Adipocyte (in vitro differentiated cells): ENCODE results near the gene P4HA2.

Experiments
- DNase-seq: peaks from one replicate; pipeline ENCODE4 v3.0.0-alpha.2; 2015; ENCODE audit warnings: low read depth
- H3K27me3 ChIP-seq: replicated peaks from 2 replicates; pipeline ENCODE4 v1.7.0; 2013; ENCODE audit warnings: mild to moderate bottlenecking, low read length, moderate library complexity; ENCODE audit not compliant: control insufficient read depth, insufficient read depth
- H3K36me3 ChIP-seq: 2 replicates; pipeline ENCODE4 v1.7.0; 2013; ENCODE audit warnings: low read length, mild to moderate bottlenecking, moderate library complexity; ENCODE audit not compliant: control insufficient read depth, insufficient read depth, severe bottlenecking
- H3K4me1 ChIP-seq: 2 replicates; pipeline ENCODE4 v1.7.0; 2013; ENCODE audit warnings: mild to moderate bottlenecking, low read length, moderate library complexity; ENCODE audit not compliant: control insufficient read depth, insufficient read depth
- H3K4me3 ChIP-seq: 2 replicates; pipeline ENCODE4 v1.7.0; 2013; ENCODE audit warnings: mild to moderate bottlenecking, low read length, moderate library complexity
- H3K9ac ChIP-seq: 2 replicates; pipeline ENCODE4 v1.7.0; 2013; ENCODE audit warnings: mild to moderate bottlenecking, low read length, moderate library complexity
- H3K9me3 ChIP-seq: 2 replicates; pipeline ENCODE4 v1.7.0; 2013; ENCODE audit warnings: mild to moderate bottlenecking, low read length, moderate library complexity; ENCODE audit not compliant: control insufficient read depth

P4HA2 gene

DNA sequence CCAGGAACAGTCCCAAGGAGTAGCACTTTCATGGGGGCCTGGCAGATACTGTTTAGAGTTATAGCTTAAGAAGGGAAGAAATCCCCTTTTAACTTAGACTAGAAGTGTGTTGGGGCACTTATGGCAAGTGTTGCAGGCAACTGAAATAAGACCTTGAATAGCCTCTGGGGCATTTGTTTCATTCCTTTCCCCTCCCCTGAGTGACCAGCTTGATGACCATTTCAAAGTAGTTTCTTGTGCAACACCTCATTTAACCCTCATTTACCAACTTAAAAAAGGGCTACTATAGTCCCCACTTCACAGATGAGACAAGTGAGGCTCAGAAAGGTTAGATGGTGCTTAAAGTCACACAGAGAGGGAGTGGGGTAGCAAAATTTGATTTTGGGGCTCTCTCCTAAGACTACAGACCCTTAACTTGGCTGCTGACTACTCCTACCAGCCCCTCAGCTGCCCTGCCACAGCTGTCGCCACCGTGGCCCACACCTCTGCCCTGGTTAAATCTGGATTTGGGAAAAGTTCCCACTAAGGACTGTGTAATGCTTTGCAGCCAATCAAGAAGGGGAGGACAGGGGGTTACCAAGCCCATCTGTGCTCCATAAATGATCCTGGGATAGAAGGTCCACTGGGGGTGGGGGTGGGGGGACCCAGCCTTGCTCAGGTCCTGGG, 35.4 kb upstream of the P4HA2 start:
- H3K36me3 ChIP-seq: peaks cover 16% of the 10 kb centered on the region
- DNase-seq: peak; percentile 51
- H3K9me3 ChIP-seq: no peaks in the 10 kb centered on the region
- H3K9ac ChIP-seq: no peak overlapping the region
- H3K4me1 ChIP-seq: peaks cover 80% of the 10 kb centered on the region
- H3K27me3 ChIP-seq: no peaks in the 10 kb centered on the region
- H3K4me3 ChIP-seq: no peak overlapping the region

- DNase-seq: no peak
- Histone ChIP-seq H3K27me3 (no peaks in the 10 kb centered on the region), H3K9me3 (no peaks in the 10 kb centered on the region), H3K4me1 (peaks cover 84% of the 10 kb centered on the region), H3K9ac (no peak overlapping the region), H3K36me3 (peaks cover 7% of the 10 kb centered on the region), H3K4me3 (no peak overlapping the region)
Measured at GRCh38 chr5:132261881-132262845, 34.5 kb upstream of the P4HA2 start.

DNA sequence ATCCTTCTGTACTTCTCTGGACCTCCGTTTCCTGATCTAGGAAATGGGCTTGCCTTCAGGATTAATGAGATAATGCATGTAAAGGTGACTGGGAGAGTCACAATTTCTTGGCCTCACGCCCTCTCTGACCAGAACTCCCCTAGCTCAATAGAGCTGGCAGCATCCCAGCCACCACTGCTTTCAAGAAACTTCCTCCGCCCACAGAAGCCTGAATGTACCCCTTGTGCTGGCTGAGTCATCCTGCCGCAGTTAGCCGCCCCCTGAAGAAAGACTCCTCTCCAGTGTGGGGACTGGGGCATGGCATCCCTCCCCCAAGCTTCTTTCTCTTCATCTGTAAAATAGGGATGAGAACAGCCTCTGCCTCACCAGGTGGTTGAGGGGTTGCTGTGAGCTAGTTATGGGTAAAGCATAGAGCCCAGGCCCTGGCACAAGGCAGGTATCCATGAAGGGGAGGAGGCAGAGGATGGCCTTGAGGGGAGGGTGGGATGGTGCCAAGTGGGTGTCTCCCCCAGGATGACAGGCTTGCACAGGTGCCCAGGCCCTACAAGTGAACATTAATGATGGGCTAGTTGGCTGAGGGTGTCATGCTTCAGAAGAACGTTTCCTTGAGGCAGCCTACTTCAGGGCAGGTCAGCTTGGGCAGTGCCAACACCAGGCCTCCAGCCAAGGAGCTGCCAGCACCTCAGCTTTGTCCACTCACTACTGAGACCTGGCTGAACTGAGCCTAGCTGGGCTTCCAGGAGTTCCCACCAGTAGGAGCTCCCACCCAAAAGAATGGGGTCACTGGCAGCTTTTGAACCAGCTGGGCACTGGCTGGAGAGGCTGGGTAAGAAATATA, 33.3 kb upstream of the P4HA2 start:
- Histone ChIP-seq H3K27me3 (no peaks in the 10 kb centered on the region), H3K36me3 (no peaks in the 10 kb centered on the region), H3K9ac (no peak overlapping the region), H3K4me3 (peak overlapping the region; percentile 83), H3K9me3 (no peaks in the 10 kb centered on the region), H3K4me1 (peaks cover 81% of the 10 kb centered on the region)
- peak; percentile 83 for DNase-seq

GRCh38 chr5:132260051-132260450, 32.4 kb upstream of the P4HA2 start:
- peak; percentile 61 for DNase-seq
- Histone ChIP-seq H3K4me1 (peaks cover 75% of the 10 kb centered on the region), H3K27me3 (no peaks in the 10 kb centered on the region), H3K9ac (peak overlapping the region; percentile 91), H3K9me3 (no peaks in the 10 kb centered on the region), H3K36me3 (no peaks in the 10 kb centered on the region), H3K4me3 (peak overlapping the region; percentile 83)

DNA sequence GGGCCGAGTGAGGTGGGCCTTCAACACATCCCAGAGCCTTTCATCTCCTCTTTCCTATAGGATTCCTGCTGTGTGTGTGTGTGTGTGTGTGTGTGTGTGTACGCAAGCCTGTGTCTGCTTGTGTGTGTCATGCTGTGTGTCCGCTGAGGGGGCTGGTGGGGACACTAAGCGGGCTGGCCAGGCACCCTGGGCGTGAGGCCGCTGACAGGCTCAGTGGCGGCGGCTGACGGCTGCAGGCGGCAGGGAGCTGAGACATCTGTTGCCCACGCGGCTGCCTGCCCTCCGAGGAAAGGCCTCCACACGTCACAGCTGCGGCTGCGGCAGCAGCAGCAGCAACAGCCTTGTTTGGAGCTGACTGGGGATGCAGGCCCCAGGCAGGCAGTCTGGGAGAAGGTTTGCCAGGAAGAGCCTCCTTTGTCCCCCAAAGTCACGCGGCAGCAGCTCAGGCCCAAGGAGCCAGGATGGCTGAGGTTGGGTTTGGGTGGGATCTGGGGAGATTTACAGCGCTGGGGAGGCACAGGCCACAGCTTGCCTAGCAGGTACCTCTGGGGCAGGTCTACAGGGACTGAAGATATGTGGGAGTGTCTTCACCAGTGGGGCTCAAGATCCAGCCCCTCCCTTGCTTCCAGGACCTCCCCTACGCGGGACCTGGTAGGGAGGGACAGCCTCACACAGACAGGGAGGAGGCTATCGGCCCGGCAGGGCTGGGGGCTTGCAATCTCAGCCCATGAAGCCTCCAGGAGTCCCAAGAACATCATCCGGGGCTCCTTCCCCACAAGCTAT, 31.6 kb upstream of the P4HA2 start:
- Histone ChIP-seq H3K36me3 (no peaks in the 10 kb centered on the region), H3K9me3 (no peaks in the 10 kb centered on the region), H3K9ac (peak overlapping the region; percentile 91), H3K4me1 (peaks cover 75% of the 10 kb centered on the region), H3K4me3 (peak overlapping the region; percentile 83), H3K27me3 (no peaks in the 10 kb centered on the region)
- peak; percentile 96 for DNase-seq

DNA sequence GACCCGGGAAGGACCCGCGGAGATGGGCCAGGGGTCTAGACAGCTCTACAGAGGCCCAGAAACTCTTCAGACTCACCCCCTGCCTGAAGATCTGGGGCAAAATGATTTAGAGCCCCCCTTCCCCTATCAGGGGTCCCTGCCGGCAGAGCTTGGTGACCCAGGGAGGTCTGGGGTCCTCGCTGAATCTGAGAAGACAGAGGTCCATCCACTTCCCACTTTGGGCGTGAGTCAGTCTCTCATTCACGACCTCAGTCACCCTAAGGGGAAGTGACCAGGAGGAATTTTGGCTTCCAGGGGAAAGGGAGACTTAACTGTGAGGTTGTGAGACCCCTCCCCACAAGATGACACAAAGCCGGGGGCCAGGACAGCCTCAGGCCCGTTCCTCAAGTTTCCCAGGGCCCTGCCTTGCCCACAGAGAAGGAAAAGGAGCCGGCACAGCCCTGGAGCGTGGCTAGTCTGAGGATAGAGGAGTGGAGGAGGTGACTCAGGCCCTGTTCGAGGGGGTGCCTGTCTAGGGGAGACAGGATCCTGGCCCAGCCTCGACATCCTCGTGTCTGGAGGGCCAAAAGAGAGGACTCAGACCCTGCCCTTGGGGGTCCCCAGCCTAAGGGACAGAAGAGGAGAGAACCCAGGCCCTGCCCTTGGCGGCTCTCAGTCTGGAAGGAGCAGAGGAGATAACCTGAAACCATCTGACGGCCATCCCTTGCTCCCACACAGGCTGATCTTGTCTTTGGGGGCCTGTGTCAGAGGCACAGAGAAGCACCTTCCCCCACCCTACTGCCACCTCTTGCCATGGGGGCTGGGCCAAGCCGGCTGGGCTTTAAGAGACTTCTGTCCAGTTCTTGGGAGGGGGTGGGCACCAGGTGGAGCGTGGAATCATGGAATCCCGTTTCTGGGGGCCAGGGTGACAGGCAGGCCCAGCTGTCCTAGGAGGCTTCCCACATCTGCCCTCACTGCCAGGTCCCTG, 30.7 kb upstream of the P4HA2 start:
- DNase-seq: peak; percentile 86
- peak overlapping the region; percentile 91 for H3K9ac ChIP-seq
- peaks cover 67% of the 10 kb centered on the region for H3K4me1 ChIP-seq
- H3K4me3 ChIP-seq: peak overlapping the region; percentile 83
- H3K27me3 ChIP-seq: no peaks in the 10 kb centered on the region
- H3K36me3 ChIP-seq: no peaks in the 10 kb centered on the region
- no peaks in the 10 kb centered on the region for H3K9me3 ChIP-seq

DNA sequence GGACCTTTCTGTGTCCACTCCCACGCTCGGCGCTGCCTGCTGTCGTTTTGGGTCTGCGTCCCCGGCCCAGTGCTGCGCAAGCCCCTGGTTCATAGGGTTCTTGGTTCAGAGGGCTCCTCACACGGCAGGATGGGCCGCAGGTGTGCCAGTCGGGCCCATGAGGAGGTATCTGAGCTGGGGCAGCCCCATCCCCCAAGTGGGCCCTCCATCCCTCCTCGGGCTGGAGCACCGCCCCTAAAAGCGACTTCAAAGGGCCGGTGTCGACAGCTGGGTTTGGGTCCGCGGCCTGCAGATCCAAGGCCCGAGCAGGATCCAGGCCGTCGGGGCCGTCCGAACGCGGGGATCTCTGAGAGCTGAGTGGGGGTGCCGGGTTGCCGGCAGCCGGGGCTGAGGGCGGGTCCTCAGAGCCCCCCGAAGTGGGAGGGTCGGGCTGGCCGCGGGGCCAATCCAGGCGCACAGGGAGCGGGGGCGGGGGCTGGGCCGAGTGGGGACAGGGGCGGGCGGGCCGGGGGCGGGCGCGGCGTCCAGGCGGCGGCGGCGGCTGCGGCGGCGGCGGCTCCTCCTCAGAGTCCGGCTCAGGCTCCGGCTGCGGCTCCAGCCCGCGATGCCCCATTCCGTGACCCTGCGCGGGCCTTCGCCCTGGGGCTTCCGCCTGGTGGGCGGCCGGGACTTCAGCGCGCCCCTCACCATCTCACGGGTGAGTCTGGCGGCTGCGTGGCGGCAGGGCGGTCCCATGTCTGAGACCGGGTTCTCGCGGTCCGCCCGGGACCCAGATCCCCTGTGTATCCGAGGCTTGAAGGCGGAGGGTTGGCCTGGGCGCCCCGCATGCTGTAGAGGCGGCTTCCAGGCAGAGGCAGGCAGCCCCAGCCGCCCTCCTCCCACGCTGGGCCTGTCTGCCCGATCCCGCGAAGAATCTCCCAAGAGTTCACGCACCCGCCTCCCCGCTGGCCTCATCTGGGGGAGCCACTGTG, 29.8 kb upstream of the P4HA2 start, which contains the start of gene PDLIM4:
TSS of gene PDLIM4 (plus strand) at position 566 of the 971 bp plus-strand sequence. CDS start at position 605, 39 bp downstream.
- peak; percentile 82 for DNase-seq
- H3K4me3 ChIP-seq: peak within 1 kb of the TSS; percentile 83
- H3K9me3 ChIP-seq: no peaks in the 10 kb centered on the region
- H3K27me3 ChIP-seq: no peaks in the 10 kb centered on the region
- no peaks in the 10 kb centered on the region for H3K36me3 ChIP-seq
- peak within 1 kb of the TSS; percentile 91 for H3K9ac ChIP-seq
- peaks cover 57% of the 10 kb centered on the region for H3K4me1 ChIP-seq

GRCh38 chr5:132256783-132257130, 29.1 kb upstream of the P4HA2 start:
- H3K4me1 ChIP-seq: peaks cover 51% of the 10 kb centered on the region
- DNase-seq: no peak
- H3K9ac ChIP-seq: peak overlapping the region; percentile 65
- no peaks in the 10 kb centered on the region for H3K9me3 ChIP-seq
- H3K4me3 ChIP-seq: peak overlapping the region; percentile 62
- H3K36me3 ChIP-seq: no peaks in the 10 kb centered on the region
- no peaks in the 10 kb centered on the region for H3K27me3 ChIP-seq

GRCh38 chr5:132256086-132256782, 28.6 kb upstream of the P4HA2 start:
- no peak for DNase-seq
- peaks cover 46% of the 10 kb centered on the region for H3K4me1 ChIP-seq
- H3K9me3 ChIP-seq: no peaks in the 10 kb centered on the region
- no peaks in the 10 kb centered on the region for H3K36me3 ChIP-seq
- H3K4me3 ChIP-seq: no peak overlapping the region
- H3K9ac ChIP-seq: no peak overlapping the region
- no peaks in the 10 kb centered on the region for H3K27me3 ChIP-seq
